ENCODE data around the gene TRRAP. TPM values are rescaled to one million over a fixed set of nuclear protein-coding genes. Genes with fewer than 3 reads are reported as not detected.
A peak's percentile ranks its signal among the peaks of the same experiment; 100 is the strongest.
"Not testable (repeated sequence)": the region's sequence is repeated elsewhere in the genome, so short reads cannot be mapped to it uniquely, and the experiment has no call there.

The TRRAP gene
- 15.5 TPM for total RNA-seq
- long read RNA-seq, partial matches to known transcripts, result 5 of 12 reads
- long read RNA-seq, other reads (novel, unspliced or antisense), result 7 of 12 reads

GRCh38 chr7:98878365-98879197 lies at the start of gene TRRAP:
TSS of gene TRRAP (plus strand) at chr7:98878532. CDS start at chr7:98881151, 2,619 bp downstream.
- intact Hi-C loops (cut with micrococcal nuclease), result no loop called here
- ATAC-seq, result peak; percentile 90
- DNase-seq, result peak; percentile 88

GRCh38 chr7:98830972-98831548 lies 47.3 kb upstream of the TRRAP start:
- ATAC-seq, result peak; percentile 60
- intact Hi-C loops (cut with micrococcal nuclease), result no loop called here

GRCh38 chr7:98831641-98832221 lies 46.6 kb upstream of the TRRAP start:
- intact Hi-C loops (cut with micrococcal nuclease), result no loop called here
- ATAC-seq, result no peak
- no peak for DNase-seq

More at GRCh38 chr7:98830972-98831548, 47.3 kb upstream of the TRRAP start:
- no peak for DNase-seq

GRCh38 chr7:98833022-98833421 lies 45.3 kb upstream of the TRRAP start:
- DNase-seq (no peak), ATAC-seq (no peak)
- intact Hi-C loops (cut with micrococcal nuclease), result no loop called here

GRCh38 chr7:98834949-98835348 lies 43.4 kb upstream of the TRRAP start:
- ATAC-seq, result no peak
- intact Hi-C loops (cut with micrococcal nuclease), result loop anchor here (5.0 kb wide), 1 partner anchor 403 kb away; no protein-coding TSS in a partner anchor
- no peak for DNase-seq

GRCh38 chr7:98836811-98837629 lies 41.3 kb upstream of the TRRAP start:
- peak; percentile 52 for DNase-seq
- ATAC-seq, result peak; percentile 61
- intact Hi-C loops (cut with micrococcal nuclease), result loop anchor here (5.0 kb wide), 1 partner anchor 405 kb away; no protein-coding TSS in a partner anchor

GRCh38 chr7:98837630-98837972 lies 40.7 kb upstream of the TRRAP start:
- intact Hi-C loops (cut with micrococcal nuclease), result loop anchor here (5.0 kb wide), 1 partner anchor 405 kb away; no protein-coding TSS in a partner anchor
- DNase-seq (no peak), ATAC-seq (no peak)

- intact Hi-C loops (cut with micrococcal nuclease), result loop anchor here (10.0 kb wide), 1 partner anchor 85 kb away; no protein-coding TSS in a partner anchor
- no peak for ATAC-seq
- DNase-seq, result no peak
Measured at GRCh38 chr7:98840096-98840495, 38.2 kb upstream of the TRRAP start.

- intact Hi-C loops (cut with micrococcal nuclease), result loop anchor here (10.0 kb wide), 1 partner anchor 86 kb away; no protein-coding TSS in a partner anchor
- no peak for ATAC-seq
Measured at GRCh38 chr7:98840722-98841121, 37.6 kb upstream of the TRRAP start.

GRCh38 chr7:98841179-98841997 lies 36.9 kb upstream of the TRRAP start:
- DNase-seq, result peak; percentile 82
- peak; percentile 74 for ATAC-seq
- intact Hi-C loops (cut with micrococcal nuclease), result loop anchor here (10.0 kb wide), 1 partner anchor 87 kb away; no protein-coding TSS in a partner anchor

More at GRCh38 chr7:98840722-98841121, 37.6 kb upstream of the TRRAP start:
- DNase-seq, result no peak

- intact Hi-C loops (cut with micrococcal nuclease), result loop anchor here (10.0 kb wide), 1 partner anchor 88 kb away; no protein-coding TSS in a partner anchor
- not testable (repeated sequence) for ATAC-seq, DNase-seq
Measured at GRCh38 chr7:98842552-98842951, 35.8 kb upstream of the TRRAP start.

GRCh38 chr7:98848918-98849317 lies 29.4 kb upstream of the TRRAP start:
- DNase-seq (no peak), ATAC-seq (no peak)
- intact Hi-C loops (cut with micrococcal nuclease), result loop anchor here (10.0 kb wide), 1 partner anchor 94 kb away; no protein-coding TSS in a partner anchor

GRCh38 chr7:98852826-98853225 lies 25.5 kb upstream of the TRRAP start:
- ATAC-seq, result no peak
- no peak for DNase-seq
- intact Hi-C loops (cut with micrococcal nuclease), result no loop called here

- intact Hi-C loops (cut with micrococcal nuclease), result no loop called here
- no peak for ATAC-seq
Measured at GRCh38 chr7:98855610-98856422, 22.5 kb upstream of the TRRAP start.

GRCh38 chr7:98860071-98860470 lies 18.3 kb upstream of the TRRAP start:
- DNase-seq (no peak), ATAC-seq (no peak)
- intact Hi-C loops (cut with micrococcal nuclease), result no loop called here

More at GRCh38 chr7:98855610-98856422, 22.5 kb upstream of the TRRAP start:
- no peak for DNase-seq

GRCh38 chr7:98862203-98862602 lies 16.1 kb upstream of the TRRAP start:
- DNase-seq, result no peak
- intact Hi-C loops (cut with micrococcal nuclease), result no loop called here
- ATAC-seq, result no peak
